GM23248 (cell line): ENCODE data around the gene PIP4K2C.

Experiments used
- EZH2 ChIP-seq: fragments of 200-600 bp; sonication (generic); IDR thresholded peaks from 2 replicates; pipeline ENCODE4 v1.6.1; 2018; ENCODE audit warnings: antibody characterized with exemption, mild to moderate bottlenecking; ENCODE audit not compliant: insufficient read depth, poor library complexity, severe bottlenecking
- EZH2phosphoT487 ChIP-seq: fragments of 200-600 bp; sonication (generic); IDR thresholded peaks from 2 replicates; pipeline ENCODE4 v1.6.1; 2018; ENCODE audit warnings: antibody characterized with exemption, moderate library complexity, mild to moderate bottlenecking, low read depth; ENCODE audit not compliant: insufficient read depth

GRCh38 chr12:57602544-57602943 is 11.6 kb downstream of the PIP4K2C start:
- TF ChIP-seq EZH2 (no peak), EZH2phosphoT487 (no peak)
